Stimulated activated naive B cell treated with anti-CD40 and anti-IgM and Interleukin-4, amounts not matched to agents 10 μg/mL and 1 μg/mL and 100 μg/mL, for 72 hours (primary cell): ENCODE data around the gene TFPI.

Experiments used
- ATAC-seq, 2 donors: fragments of 150-1000 bp; cut with Tn5 transposase; replicated peaks; 2 replicates each; pipeline ENCODE4 v1.10.0; 2021; ENCODE audit warnings: moderate library complexity in 1 of 2
- DNase-seq: peaks from one replicate; pipeline ENCODE4 v3.0.0; 2021
- H3K27ac Mint-ChIP-seq: one replicate; pipeline ENCODE4 v1.8.0; 2022; ENCODE audit warnings: mild to moderate bottlenecking, mixed read lengths
- H3K27me3 Mint-ChIP-seq, 2 donors: one replicate each; pipeline ENCODE4 v1.8.0; 2022; ENCODE audit warnings: mixed read lengths in 2 of 2
- H3K36me3 Mint-ChIP-seq, 2 donors: one replicate each; pipeline ENCODE4 v1.8.0; 2022; ENCODE audit warnings: mixed read lengths in 2 of 2, mild to moderate bottlenecking in 1 of 2
- H3K4me1 Mint-ChIP-seq, 2 donors: one replicate each; pipeline ENCODE4 v1.8.0; 2022; ENCODE audit warnings: mixed read lengths in 2 of 2, mild to moderate bottlenecking in 1 of 2
- H3K4me3 Mint-ChIP-seq, 2 donors: one replicate each; pipeline ENCODE4 v1.8.0; 2022; ENCODE audit warnings: mild to moderate bottlenecking in 2 of 2, mixed read lengths in 2 of 2, moderate library complexity in 1 of 2
- H3K9me3 Mint-ChIP-seq, 2 donors: one replicate each; pipeline ENCODE4 v1.8.0; 2022; ENCODE audit warnings: mixed read lengths in 2 of 2, mild to moderate bottlenecking in 1 of 2

The TFPI gene

GRCh38 chr2:187422282-187422681, 132.0 kb downstream of the TFPI start:
- no peaks in the 10 kb centered on the region for H3K27me3 Mint-ChIP-seq
- no peaks in the 10 kb centered on the region for H3K9me3 Mint-ChIP-seq
- no peaks in the 10 kb centered on the region for H3K36me3 Mint-ChIP-seq
- DNase-seq (no peak), ATAC-seq (no peak)
- H3K4me3 Mint-ChIP-seq: no peak overlapping the region
- no peak overlapping the region for H3K27ac Mint-ChIP-seq
- H3K4me1 Mint-ChIP-seq: no peaks in the 10 kb centered on the region

GRCh38 chr2:187421519-187421918, 132.7 kb downstream of the TFPI start:
- Mint-ChIP-seq H3K9me3 (no peaks in the 10 kb centered on the region), H3K27me3 (no peaks in the 10 kb centered on the region), H3K4me1 (no peaks in the 10 kb centered on the region), H3K27ac (no peak overlapping the region), H3K36me3 (no peaks in the 10 kb centered on the region), H3K4me3 (no peak overlapping the region)
- ATAC-seq: no peak
- no peak for DNase-seq

- Mint-ChIP-seq H3K9me3 (no peaks in the 10 kb centered on the region), H3K27ac (no peak overlapping the region), H3K27me3 (no peaks in the 10 kb centered on the region), H3K4me1 (no peaks in the 10 kb centered on the region), H3K4me3 (no peak overlapping the region), H3K36me3 (no peaks in the 10 kb centered on the region)
- ATAC-seq (no peak), DNase-seq (no peak)
These were observed 134.4 kb downstream of the TFPI start for GRCh38 chr2:187419808-187420207.

GRCh38 chr2:187415449-187415848, 138.8 kb downstream of the TFPI start:
- no peaks in the 10 kb centered on the region for H3K9me3 Mint-ChIP-seq
- DNase-seq: no peak
- no peak for ATAC-seq
- no peaks in the 10 kb centered on the region for H3K4me1 Mint-ChIP-seq
- no peak overlapping the region for H3K27ac Mint-ChIP-seq
- H3K27me3 Mint-ChIP-seq: no peaks in the 10 kb centered on the region
- no peaks in the 10 kb centered on the region for H3K36me3 Mint-ChIP-seq
- no peak overlapping the region for H3K4me3 Mint-ChIP-seq
